ENCODE measurements around the gene SIM1.

The SIM1 gene

GRCh38 chr6:100452998-100453397 lies 11.7 kb downstream of the SIM1 start:
- Histone ChIP-seq H3K27me3 (ENCODE audit: insufficient read depth, low read length) (peaks cover 81% of the 10 kb centered on the region), H3K9me3 (ENCODE audit: insufficient read depth, low read depth, low read length) (no peaks in the 10 kb centered on the region), H3K27ac (ENCODE audit: low read length) (no peak overlapping the region), H3K9ac (ENCODE audit: low read depth, low read length) (no peak overlapping the region), H3K36me3 (ENCODE audit: insufficient read depth, low read depth, low read length) (no peaks in the 10 kb centered on the region), H3K4me3 (ENCODE audit: low read length) (no peak overlapping the region), H3K4me1 (ENCODE audit: insufficient read depth, low read length) (no peaks in the 10 kb centered on the region; the same call in 1 of the 2 replicates)

GRCh38 chr6:100451577-100451976 lies 13.1 kb downstream of the SIM1 start:
- peaks cover 67% of the 10 kb centered on the region for H3K27me3 ChIP-seq (ENCODE audit: insufficient read depth, low read length)
- no peaks in the 10 kb centered on the region for H3K36me3 ChIP-seq (ENCODE audit: insufficient read depth, low read depth, low read length)
- no peak overlapping the region for H3K4me3 ChIP-seq (ENCODE audit: low read length)
- H3K9ac ChIP-seq (ENCODE audit: low read depth, low read length): no peak overlapping the region
- no peaks in the 10 kb centered on the region; the same call in 1 of the 2 replicates for H3K4me1 ChIP-seq (ENCODE audit: insufficient read depth, low read length)
- no peak overlapping the region for H3K27ac ChIP-seq (ENCODE audit: low read length)
- no peaks in the 10 kb centered on the region for H3K9me3 ChIP-seq (ENCODE audit: insufficient read depth, low read depth, low read length)

- H3K36me3 ChIP-seq (ENCODE audit: insufficient read depth, low read depth, low read length): no peaks in the 10 kb centered on the region
Measured at GRCh38 chr6:100449239-100449691, 15.5 kb downstream of the SIM1 start.

GRCh38 chr6:100447900-100448748 lies 16.6 kb downstream of the SIM1 start:
- Histone ChIP-seq H3K4me1 (ENCODE audit: insufficient read depth, low read length) (no peaks in the 10 kb centered on the region), H3K4me3 (ENCODE audit: low read length) (no peak overlapping the region), H3K36me3 (ENCODE audit: insufficient read depth, low read depth, low read length) (no peaks in the 10 kb centered on the region), H3K9me3 (ENCODE audit: insufficient read depth, low read depth, low read length) (no peaks in the 10 kb centered on the region), H3K9ac (ENCODE audit: low read depth, low read length) (no peak overlapping the region), H3K27ac (ENCODE audit: low read length) (no peak overlapping the region), H3K27me3 (ENCODE audit: insufficient read depth, low read length) (peaks cover 32% of the 10 kb centered on the region)

More at GRCh38 chr6:100449239-100449691, 15.5 kb downstream of the SIM1 start:
- H3K27ac ChIP-seq (ENCODE audit: low read length): no peak overlapping the region
- no peak overlapping the region for H3K4me3 ChIP-seq (ENCODE audit: low read length)
- peaks cover 44% of the 10 kb centered on the region for H3K27me3 ChIP-seq (ENCODE audit: insufficient read depth, low read length)
- no peaks in the 10 kb centered on the region for H3K9me3 ChIP-seq (ENCODE audit: insufficient read depth, low read depth, low read length)
- H3K4me1 ChIP-seq (ENCODE audit: insufficient read depth, low read length): no peaks in the 10 kb centered on the region
- H3K9ac ChIP-seq (ENCODE audit: low read depth, low read length): no peak overlapping the region

GRCh38 chr6:100447081-100447899 lies 17.4 kb downstream of the SIM1 start:
- no peaks in the 10 kb centered on the region for H3K4me1 ChIP-seq (ENCODE audit: insufficient read depth, low read length)
- no peak overlapping the region for H3K27ac ChIP-seq (ENCODE audit: low read length)
- no peak overlapping the region for H3K9ac ChIP-seq (ENCODE audit: low read depth, low read length)
- no peaks in the 10 kb centered on the region for H3K36me3 ChIP-seq (ENCODE audit: insufficient read depth, low read depth, low read length)
- peaks cover 24% of the 10 kb centered on the region for H3K27me3 ChIP-seq (ENCODE audit: insufficient read depth, low read length)
- H3K9me3 ChIP-seq (ENCODE audit: insufficient read depth, low read depth, low read length): no peaks in the 10 kb centered on the region
- no peak overlapping the region for H3K4me3 ChIP-seq (ENCODE audit: low read length)

- Histone ChIP-seq H3K4me3 (ENCODE audit: low read length) (no peak overlapping the region), H3K27me3 (ENCODE audit: insufficient read depth, low read length) (peaks cover 15% of the 10 kb centered on the region; the same call in 1 of the 2 replicates), H3K36me3 (ENCODE audit: insufficient read depth, low read depth, low read length) (no peaks in the 10 kb centered on the region), H3K9me3 (ENCODE audit: insufficient read depth, low read depth, low read length) (no peaks in the 10 kb centered on the region), H3K4me1 (ENCODE audit: insufficient read depth, low read length) (no peaks in the 10 kb centered on the region), H3K9ac (ENCODE audit: low read depth, low read length) (no peak overlapping the region), H3K27ac (ENCODE audit: low read length) (no peak overlapping the region)
Measured at GRCh38 chr6:100446115-100447080, 18.3 kb downstream of the SIM1 start.

GRCh38 chr6:100445512-100445911 lies 19.2 kb downstream of the SIM1 start:
- Histone ChIP-seq H3K27me3 (ENCODE audit: insufficient read depth, low read length) (0 out of 2 replicates have a peak, but pooled peaks cover 6% of the 10 kb centered on the region), H3K27ac (ENCODE audit: low read length) (no peak overlapping the region), H3K4me1 (ENCODE audit: insufficient read depth, low read length) (no peaks in the 10 kb centered on the region), H3K9me3 (ENCODE audit: insufficient read depth, low read depth, low read length) (no peaks in the 10 kb centered on the region), H3K36me3 (ENCODE audit: insufficient read depth, low read depth, low read length) (no peaks in the 10 kb centered on the region), H3K9ac (ENCODE audit: low read depth, low read length) (no peak overlapping the region), H3K4me3 (ENCODE audit: low read length) (no peak overlapping the region)

- Histone ChIP-seq H3K36me3 (ENCODE audit: insufficient read depth, low read depth, low read length) (no peaks in the 10 kb centered on the region), H3K4me3 (ENCODE audit: low read length) (no peak overlapping the region), H3K27me3 (ENCODE audit: insufficient read depth, low read length) (no peaks in the 10 kb centered on the region), H3K27ac (ENCODE audit: low read length) (no peak overlapping the region), H3K9me3 (ENCODE audit: insufficient read depth, low read depth, low read length) (no peaks in the 10 kb centered on the region), H3K9ac (ENCODE audit: low read depth, low read length) (no peak overlapping the region), H3K4me1 (ENCODE audit: insufficient read depth, low read length) (no peaks in the 10 kb centered on the region)
Measured at GRCh38 chr6:100440935-100441334, 23.8 kb downstream of the SIM1 start.

- no peak overlapping the region for H3K27ac ChIP-seq (ENCODE audit: low read length)
- no peaks in the 10 kb centered on the region for H3K27me3 ChIP-seq (ENCODE audit: insufficient read depth, low read length)
- no peaks in the 10 kb centered on the region for H3K36me3 ChIP-seq (ENCODE audit: insufficient read depth, low read depth, low read length)
- no peaks in the 10 kb centered on the region for H3K9me3 ChIP-seq (ENCODE audit: insufficient read depth, low read depth, low read length)
- H3K9ac ChIP-seq (ENCODE audit: low read depth, low read length): no peak overlapping the region
- H3K4me1 ChIP-seq (ENCODE audit: insufficient read depth, low read length): peaks cover 10% of the 10 kb centered on the region; the same call in 1 of the 2 replicates
- no peak overlapping the region for H3K4me3 ChIP-seq (ENCODE audit: low read length)
Measured at GRCh38 chr6:100435299-100435698, 29.4 kb downstream of the SIM1 start.

- H3K27ac ChIP-seq (ENCODE audit: low read length): no peak overlapping the region
- H3K9me3 ChIP-seq (ENCODE audit: insufficient read depth, low read depth, low read length): no peaks in the 10 kb centered on the region
- H3K36me3 ChIP-seq (ENCODE audit: insufficient read depth, low read depth, low read length): no peaks in the 10 kb centered on the region
- H3K27me3 ChIP-seq (ENCODE audit: insufficient read depth, low read length): no peaks in the 10 kb centered on the region
- H3K4me1 ChIP-seq (ENCODE audit: insufficient read depth, low read length): peaks cover 10% of the 10 kb centered on the region; the same call in 1 of the 2 replicates
- H3K9ac ChIP-seq (ENCODE audit: low read depth, low read length): no peak overlapping the region
- no peak overlapping the region for H3K4me3 ChIP-seq (ENCODE audit: low read length)
Measured at GRCh38 chr6:100433726-100434435, 30.8 kb downstream of the SIM1 start.

All from iPS-20b (cell line).